Stimulated activated naive CD8-positive, alpha-beta T cell treated with anti-CD3 and anti-CD28 coated beads, Interleukin-15, Interleukin-2, amounts not matched to agents 100 ng/mL and 50 ng/mL, for 24 hours (primary cell): ENCODE data around the gene PHLDA2.
"Not testable (repeated sequence)": the region's sequence is repeated elsewhere in the genome, so short reads cannot be mapped to it uniquely, and the experiment has no call there.

Source experiments
- H3K27ac Mint-ChIP-seq: one replicate; pipeline ENCODE4 v1.8.0; 2021; ENCODE audit warnings: mild to moderate bottlenecking, mixed read lengths
- H3K27me3 Mint-ChIP-seq: one replicate; pipeline ENCODE4 v1.8.0; 2021; ENCODE audit warnings: mixed read lengths
- H3K36me3 Mint-ChIP-seq: one replicate; pipeline ENCODE4 v1.8.0; 2021; ENCODE audit warnings: low read depth, mixed read lengths
- H3K4me1 Mint-ChIP-seq: one replicate; pipeline ENCODE4 v1.8.0; 2021; ENCODE audit warnings: low read depth, mixed read lengths
- H3K4me3 Mint-ChIP-seq: one replicate; pipeline ENCODE4 v1.8.0; 2021; ENCODE audit warnings: mild to moderate bottlenecking, mixed read lengths
- H3K9me3 Mint-ChIP-seq: one replicate; pipeline ENCODE4 v1.8.0; 2021; ENCODE audit warnings: mixed read lengths

Gene PHLDA2

DNA sequence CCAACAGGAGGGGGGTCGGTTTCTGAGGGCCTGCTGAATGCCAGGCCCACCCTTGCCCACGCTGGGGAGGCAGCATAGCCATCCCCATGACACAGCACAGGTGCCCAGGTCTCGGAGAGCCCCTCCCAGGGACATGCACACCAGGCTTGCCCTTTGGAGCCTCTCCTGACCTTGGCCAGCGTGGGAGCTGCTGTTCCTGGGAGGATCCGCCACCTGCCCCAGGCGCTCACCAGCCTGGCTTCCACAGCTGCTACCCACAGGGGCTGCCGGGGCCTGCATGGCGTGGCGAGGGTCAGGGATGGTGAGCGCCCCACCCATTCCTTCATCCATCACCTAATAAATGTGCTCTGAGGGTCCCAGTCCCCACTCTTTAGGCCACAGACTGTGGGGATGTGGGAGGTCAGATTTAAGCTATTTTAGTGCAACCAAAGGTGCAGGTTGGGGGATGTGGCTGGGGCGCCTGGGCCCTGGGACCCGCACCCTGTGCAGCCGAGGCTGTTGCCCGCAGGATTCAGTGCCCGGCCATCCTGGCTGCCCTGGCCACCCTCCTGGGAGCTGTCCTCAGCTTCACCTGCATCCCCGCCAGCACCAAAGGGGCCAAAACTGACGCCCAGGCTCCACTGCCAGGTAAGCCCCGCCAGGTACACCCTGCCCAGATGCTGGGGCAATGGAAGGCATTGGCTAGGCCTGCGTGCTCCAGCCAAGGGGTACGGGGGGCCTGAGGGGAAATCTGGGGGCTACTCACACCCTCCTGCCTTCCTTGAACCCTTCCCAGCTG, 12.9 kb downstream of the PHLDA2 start:
- H3K27ac Mint-ChIP-seq: no peak overlapping the region
- H3K36me3 Mint-ChIP-seq: no peaks in the 10 kb centered on the region
- peaks cover 10% of the 10 kb centered on the region for H3K4me1 Mint-ChIP-seq
- H3K27me3 Mint-ChIP-seq: no peaks in the 10 kb centered on the region
- H3K4me3 Mint-ChIP-seq: no peak overlapping the region
- H3K9me3 Mint-ChIP-seq: no peaks in the 10 kb centered on the region

DNA sequence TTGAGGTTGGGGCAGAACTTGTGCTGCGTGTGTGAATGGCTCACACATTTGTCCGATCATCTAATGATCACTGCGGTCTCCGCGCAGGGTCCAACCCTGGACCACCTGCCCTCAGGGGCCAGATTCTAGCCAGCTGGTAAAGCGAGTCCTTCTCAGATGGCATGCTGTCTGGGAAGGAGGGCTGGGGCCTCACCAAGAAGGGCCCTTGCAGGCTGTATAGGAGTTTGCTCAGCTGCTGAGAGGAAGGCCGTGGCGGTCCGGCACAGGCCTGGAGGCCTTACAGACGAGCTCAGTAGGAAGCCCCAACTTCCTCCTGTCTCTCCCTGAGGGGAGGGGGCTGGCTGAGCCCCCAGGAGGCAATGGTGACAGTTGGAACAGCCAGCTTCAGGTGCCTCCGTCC, 13.7 kb downstream of the PHLDA2 start:
- no peak overlapping the region for H3K4me3 Mint-ChIP-seq
- H3K9me3 Mint-ChIP-seq: no peaks in the 10 kb centered on the region
- peaks cover 10% of the 10 kb centered on the region for H3K4me1 Mint-ChIP-seq
- H3K27ac Mint-ChIP-seq: no peak overlapping the region
- H3K27me3 Mint-ChIP-seq: no peaks in the 10 kb centered on the region
- H3K36me3 Mint-ChIP-seq: no peaks in the 10 kb centered on the region

GRCh38 chr11:2914455-2915195, 14.6 kb downstream of the PHLDA2 start:
- Mint-ChIP-seq H3K36me3 (no peaks in the 10 kb centered on the region), H3K9me3 (no peaks in the 10 kb centered on the region), H3K4me3 (no peak overlapping the region), H3K27me3 (no peaks in the 10 kb centered on the region), H3K27ac (no peak overlapping the region), H3K4me1 (peaks cover 10% of the 10 kb centered on the region)

DNA sequence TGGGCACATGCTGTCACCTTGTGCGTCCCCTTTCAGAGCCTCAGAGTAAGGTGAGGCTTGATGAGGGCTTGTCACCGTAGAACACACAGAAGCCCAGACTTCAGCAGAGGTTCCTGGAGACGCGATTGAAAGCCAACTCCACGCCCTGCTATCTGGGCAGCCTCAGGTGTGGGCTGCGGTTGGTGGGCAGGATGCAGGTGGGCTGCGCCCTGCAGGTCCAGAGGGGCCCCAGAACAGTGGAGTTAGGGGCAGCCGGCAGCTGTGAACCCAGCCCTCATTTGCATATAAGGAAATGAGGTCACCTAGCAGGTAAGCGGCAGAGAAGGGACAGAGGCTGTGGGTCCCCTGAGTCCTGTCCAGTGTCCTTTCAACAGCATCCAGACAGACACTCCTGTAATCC, 15.4 kb downstream of the PHLDA2 start:
- Mint-ChIP-seq H3K27ac (no peak overlapping the region), H3K9me3 (no peaks in the 10 kb centered on the region), H3K36me3 (no peaks in the 10 kb centered on the region), H3K4me1 (peaks cover 10% of the 10 kb centered on the region), H3K4me3 (no peak overlapping the region), H3K27me3 (no peaks in the 10 kb centered on the region)

- Mint-ChIP-seq H3K36me3 (no peaks in the 10 kb centered on the region), H3K4me3 (no peak overlapping the region), H3K27me3 (no peaks in the 10 kb centered on the region), H3K27ac (no peak overlapping the region), H3K4me1 (peaks cover 10% of the 10 kb centered on the region), H3K9me3 (no peaks in the 10 kb centered on the region)
Measured at GRCh38 chr11:2913019-2913431, 16.2 kb downstream of the PHLDA2 start.

GRCh38 chr11:2912498-2912897, 16.7 kb downstream of the PHLDA2 start:
- H3K4me3 Mint-ChIP-seq: no peak overlapping the region
- peaks cover 10% of the 10 kb centered on the region for H3K4me1 Mint-ChIP-seq
- H3K27me3 Mint-ChIP-seq: no peaks in the 10 kb centered on the region
- no peaks in the 10 kb centered on the region for H3K36me3 Mint-ChIP-seq
- no peaks in the 10 kb centered on the region for H3K9me3 Mint-ChIP-seq
- H3K27ac Mint-ChIP-seq: no peak overlapping the region

- no peaks in the 10 kb centered on the region for H3K9me3 Mint-ChIP-seq
- H3K36me3 Mint-ChIP-seq: no peaks in the 10 kb centered on the region
- H3K27me3 Mint-ChIP-seq: no peaks in the 10 kb centered on the region
- H3K27ac Mint-ChIP-seq: no peak overlapping the region
- H3K4me3 Mint-ChIP-seq: no peak overlapping the region
- H3K4me1 Mint-ChIP-seq: peaks cover 10% of the 10 kb centered on the region
Measured at GRCh38 chr11:2911785-2912391, 17.3 kb downstream of the PHLDA2 start.

GRCh38 chr11:2911088-2911784, 18.0 kb downstream of the PHLDA2 start:
- no peaks in the 10 kb centered on the region for H3K36me3 Mint-ChIP-seq
- no peak overlapping the region for H3K27ac Mint-ChIP-seq
- H3K4me3 Mint-ChIP-seq: no peak overlapping the region
- peaks cover 10% of the 10 kb centered on the region for H3K4me1 Mint-ChIP-seq
- no peaks in the 10 kb centered on the region for H3K27me3 Mint-ChIP-seq
- no peaks in the 10 kb centered on the region for H3K9me3 Mint-ChIP-seq

GRCh38 chr11:2910401-2910955, 18.7 kb downstream of the PHLDA2 start:
- Mint-ChIP-seq H3K36me3 (peaks cover 4% of the 10 kb centered on the region), H3K4me1 (peaks cover 10% of the 10 kb centered on the region), H3K27me3 (no peaks in the 10 kb centered on the region), H3K27ac (no peak overlapping the region), H3K9me3 (peaks cover 3% of the 10 kb centered on the region), H3K4me3 (no peak overlapping the region)

DNA sequence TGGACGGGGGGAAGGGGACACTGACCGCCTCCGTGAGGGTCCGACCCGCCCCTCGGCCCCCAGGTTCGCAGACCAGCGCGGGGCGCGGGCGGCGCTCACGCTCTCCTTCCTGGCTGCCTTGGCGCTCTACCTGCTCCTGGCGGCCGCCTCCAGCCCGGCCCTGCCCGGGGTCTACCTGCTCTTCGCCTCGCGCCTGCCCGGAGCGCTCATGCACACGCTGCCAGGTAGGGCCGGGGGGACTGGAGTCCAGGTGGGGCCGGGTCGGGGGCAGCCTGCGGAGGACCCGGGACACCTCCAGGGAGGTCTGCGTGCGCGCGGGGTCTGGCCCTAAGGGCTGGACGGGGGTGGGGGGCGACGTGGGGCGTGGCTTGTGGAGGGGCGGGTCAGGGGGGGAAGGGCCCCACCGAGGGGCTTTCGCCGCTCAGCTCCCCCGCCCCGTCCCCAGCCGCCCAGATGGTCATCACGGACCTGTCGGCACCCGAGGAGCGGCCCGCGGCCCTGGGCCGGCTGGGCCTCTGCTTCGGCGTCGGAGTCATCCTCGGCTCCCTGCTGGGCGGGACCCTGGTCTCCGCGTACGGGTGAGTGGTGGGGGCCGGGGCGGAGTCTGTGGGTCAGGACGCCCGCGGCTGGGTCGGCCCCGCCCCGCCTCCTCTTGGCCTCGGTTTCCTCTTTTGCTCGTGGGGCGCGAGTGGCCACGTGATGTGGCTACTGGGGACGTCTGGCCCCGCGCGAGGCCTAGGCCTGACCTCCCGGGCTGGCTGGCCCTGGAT, 19.9 kb downstream of the PHLDA2 start:
- Mint-ChIP-seq H3K27ac (no peak overlapping the region), H3K27me3 (no peaks in the 10 kb centered on the region), H3K4me1 (peaks cover 10% of the 10 kb centered on the region), H3K9me3 (peaks cover 4% of the 10 kb centered on the region), H3K36me3 (peaks cover 5% of the 10 kb centered on the region), H3K4me3 (no peak overlapping the region)

DNA sequence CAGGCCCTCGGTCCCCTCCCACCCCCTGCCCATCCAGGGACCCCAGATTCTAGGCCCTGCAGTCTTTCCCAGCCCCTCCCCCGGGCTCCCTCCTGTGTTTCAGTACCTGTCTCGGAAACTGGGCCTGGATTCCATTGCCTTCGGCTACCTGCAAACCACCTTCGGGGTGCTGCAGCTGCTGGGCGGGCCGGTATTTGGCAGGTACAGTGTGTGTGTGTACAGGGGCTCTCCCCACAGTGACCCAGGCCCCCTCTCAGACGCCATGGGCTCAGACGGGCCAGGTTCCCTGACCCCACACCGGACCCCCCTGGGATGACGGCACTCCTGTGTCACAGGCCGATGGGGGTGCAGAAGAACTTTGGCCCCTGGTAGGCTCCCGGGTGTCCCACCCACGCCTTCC, 21.1 kb downstream of the PHLDA2 start:
- no peaks in the 10 kb centered on the region for H3K27me3 Mint-ChIP-seq
- H3K4me3 Mint-ChIP-seq: no peak overlapping the region
- H3K27ac Mint-ChIP-seq: no peak overlapping the region
- H3K4me1 Mint-ChIP-seq: peaks cover 7% of the 10 kb centered on the region
- H3K9me3 Mint-ChIP-seq: peaks cover 4% of the 10 kb centered on the region
- peaks cover 5% of the 10 kb centered on the region for H3K36me3 Mint-ChIP-seq

GRCh38 chr11:2905299-2905698, 23.9 kb downstream of the PHLDA2 start:
- not testable (repeated sequence) for H3K36me3 Mint-ChIP-seq, H3K9me3 Mint-ChIP-seq, H3K27ac Mint-ChIP-seq, H3K4me3 Mint-ChIP-seq, H3K27me3 Mint-ChIP-seq, H3K4me1 Mint-ChIP-seq

DNA sequence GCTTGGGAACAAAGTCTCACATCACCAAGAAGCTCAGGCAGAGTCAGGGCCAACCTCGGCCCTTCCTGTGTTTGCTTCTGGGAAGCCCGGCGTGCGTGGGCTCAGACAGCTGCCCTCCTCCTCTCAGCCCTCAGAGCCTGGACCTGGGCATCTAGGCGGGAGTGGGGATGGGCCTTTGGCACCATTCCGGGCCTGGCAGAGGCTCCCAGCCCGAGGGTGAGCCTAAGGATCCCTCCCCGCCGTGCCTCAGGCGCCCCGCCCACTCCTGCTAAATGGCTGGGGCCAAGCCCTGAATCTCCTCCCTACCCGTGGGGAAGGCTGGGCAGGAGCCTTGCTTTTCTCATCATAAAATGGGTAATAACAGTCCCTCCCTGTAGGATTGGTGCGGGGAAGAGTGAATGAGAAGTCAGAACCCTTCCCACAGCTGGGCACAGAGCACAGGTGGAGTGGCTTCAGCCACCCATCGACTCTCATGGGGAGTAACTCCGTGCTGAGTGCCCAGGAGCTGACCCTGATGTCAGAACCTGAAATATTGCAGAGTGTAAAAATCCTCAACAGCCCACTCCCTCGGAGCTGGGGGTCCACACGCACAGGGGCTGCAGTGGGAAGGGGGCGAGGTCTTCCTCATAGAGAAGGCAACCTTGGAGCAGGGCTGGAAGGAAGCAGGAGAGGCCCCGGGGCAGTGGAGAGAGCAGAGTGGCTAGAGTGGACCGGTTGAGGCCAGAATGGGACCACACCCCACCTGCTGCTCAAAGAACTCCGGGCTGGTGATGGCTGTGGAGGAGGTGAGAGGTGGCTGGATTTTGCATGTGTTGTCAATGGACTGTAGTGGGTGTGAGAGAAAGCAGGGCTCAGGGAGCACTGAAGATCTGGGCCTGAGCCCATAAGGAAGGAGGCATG, 24.8 kb downstream of the PHLDA2 start:
- peaks cover 18% of the 10 kb centered on the region for H3K4me1 Mint-ChIP-seq
- peaks cover 4% of the 10 kb centered on the region for H3K9me3 Mint-ChIP-seq
- no peaks in the 10 kb centered on the region for H3K27me3 Mint-ChIP-seq
- H3K36me3 Mint-ChIP-seq: peaks cover 5% of the 10 kb centered on the region
- H3K4me3 Mint-ChIP-seq: no peak overlapping the region
- H3K27ac Mint-ChIP-seq: no peak overlapping the region
